Mesenteric fat pad (tissue), 1 donor: ENCODE results near the gene UBAC2. TPM values are rescaled to one million over a fixed set of nuclear protein-coding genes. Genes with fewer than 3 reads are reported as not detected.

Source experiments
- DNase-seq: peaks from one replicate; pipeline ENCODE4 v3.0.0-alpha.2; 2020; ENCODE audit warnings: low spot score
- long read RNA-seq: library from polyadenylated mRNA; unstranded; transcript quantifications from one replicate; pipeline ENCODE4 v2.0.0, GENCODE V29; 2020
- total RNA-seq: library from RNA; stranded (reverse); fragmentation: NEBNext Ultra II Directional; extraction: Animal tissue kit (Norgen Biotek cat#: 25700); gene quantifications from one replicate; pipeline ENCODE4 v1.2.1, GENCODE V29; 2021
- donor health status: DM: yes; HTN: yes; CAD: no.

The UBAC2 gene
- total RNA-seq: 49.3 TPM
- long read RNA-seq, transcript UBAC2-205 (6 exons, 2,350 nt): minor isoform, 7 of 353 reads
- long read RNA-seq, transcript UBAC2-203 (9 exons, 1,375 nt): major isoform, 270 of 353 reads
- long read RNA-seq, partial matches to known transcripts: 16 of 353 reads
- long read RNA-seq, other reads (novel, unspliced or antisense): 59 of 353 reads

GRCh38 chr13:99200432-99201167, at the start of gene UBAC2:
Gene UBAC2, plus strand, starts transcription at chr13:99200854. Its CDS starts 55 bp downstream, at chr13:99200909.
- peak; percentile 99 for DNase-seq

GRCh38 chr13:99151516-99151915, 49.1 kb upstream of the UBAC2 start:
- DNase-seq: no peak

- DNase-seq: no peak
Observed at GRCh38 chr13:99153219-99153618, 47.4 kb upstream of the UBAC2 start.

GRCh38 chr13:99154064-99154463, 46.6 kb upstream of the UBAC2 start:
- no peak for DNase-seq

- DNase-seq: no peak
Observed at GRCh38 chr13:99155821-99156220, 44.8 kb upstream of the UBAC2 start.

GRCh38 chr13:99157046-99157445, 43.6 kb upstream of the UBAC2 start:
- DNase-seq: no peak

GRCh38 chr13:99158846-99159245, 41.8 kb upstream of the UBAC2 start:
- no peak for DNase-seq

- DNase-seq: no peak
Observed at GRCh38 chr13:99159331-99160061, 41.2 kb upstream of the UBAC2 start.

GRCh38 chr13:99160415-99160814, 40.2 kb upstream of the UBAC2 start:
- DNase-seq: no peak

GRCh38 chr13:99161512-99161911, 39.1 kb upstream of the UBAC2 start:
- DNase-seq: no peak

- DNase-seq: no peak
Observed at GRCh38 chr13:99162567-99163361, 37.9 kb upstream of the UBAC2 start.

- no peak for DNase-seq
Observed at GRCh38 chr13:99164226-99164625, 36.4 kb upstream of the UBAC2 start.

- no peak for DNase-seq
Observed at GRCh38 chr13:99165753-99166587, 34.7 kb upstream of the UBAC2 start.

- no peak for DNase-seq
Observed at GRCh38 chr13:99172951-99173350, 27.7 kb upstream of the UBAC2 start.

- no peak for DNase-seq
Observed at GRCh38 chr13:99173606-99174005, 27.0 kb upstream of the UBAC2 start.

GRCh38 chr13:99174533-99175100, 26.0 kb upstream of the UBAC2 start:
- DNase-seq: no peak

- no peak for DNase-seq
Observed at GRCh38 chr13:99176309-99177276, 24.1 kb upstream of the UBAC2 start.

GRCh38 chr13:99178636-99179035, 22.0 kb upstream of the UBAC2 start:
- no peak for DNase-seq

- DNase-seq: no peak
Observed at GRCh38 chr13:99179460-99179859, 21.2 kb upstream of the UBAC2 start.
